GM18907 (cell line): ENCODE measurements around the gene SEC23A.
"Not testable (repeated sequence)": the region's sequence is repeated elsewhere in the genome, so short reads cannot be mapped to it uniquely, and the experiment has no call there.

Experiments
- ATAC-seq: cut with Tn5 transposase; IDR thresholded peaks from one replicate; pipeline ENCODE4 v1.9.1; 2021; ENCODE audit warnings: mild to moderate bottlenecking, moderate library complexity; ENCODE audit not compliant: unreplicated experiment

Gene SEC23A

GRCh38 chr14:39094515-39094914, 8.5 kb downstream of the SEC23A start:
- ATAC-seq: no peak

DNA sequence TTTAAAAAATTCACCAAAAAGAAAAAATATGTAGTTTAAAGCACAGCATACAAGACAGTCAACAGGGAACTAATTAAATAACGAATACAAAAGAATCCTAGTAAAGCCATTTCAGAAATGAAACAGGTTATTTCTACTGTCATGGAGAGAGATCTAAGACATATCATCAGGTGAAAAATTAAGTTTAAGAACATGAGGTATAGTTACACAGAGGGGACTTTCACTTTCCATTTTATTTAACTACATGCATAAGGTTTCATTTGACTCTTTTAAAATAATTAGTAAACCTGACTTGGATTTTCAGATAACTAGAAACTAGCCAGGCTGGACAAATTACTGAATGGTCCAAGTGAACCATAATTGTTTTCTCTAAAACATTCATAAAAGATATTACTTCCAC, 11.3 kb downstream of the SEC23A start:
- no peak for ATAC-seq

DNA sequence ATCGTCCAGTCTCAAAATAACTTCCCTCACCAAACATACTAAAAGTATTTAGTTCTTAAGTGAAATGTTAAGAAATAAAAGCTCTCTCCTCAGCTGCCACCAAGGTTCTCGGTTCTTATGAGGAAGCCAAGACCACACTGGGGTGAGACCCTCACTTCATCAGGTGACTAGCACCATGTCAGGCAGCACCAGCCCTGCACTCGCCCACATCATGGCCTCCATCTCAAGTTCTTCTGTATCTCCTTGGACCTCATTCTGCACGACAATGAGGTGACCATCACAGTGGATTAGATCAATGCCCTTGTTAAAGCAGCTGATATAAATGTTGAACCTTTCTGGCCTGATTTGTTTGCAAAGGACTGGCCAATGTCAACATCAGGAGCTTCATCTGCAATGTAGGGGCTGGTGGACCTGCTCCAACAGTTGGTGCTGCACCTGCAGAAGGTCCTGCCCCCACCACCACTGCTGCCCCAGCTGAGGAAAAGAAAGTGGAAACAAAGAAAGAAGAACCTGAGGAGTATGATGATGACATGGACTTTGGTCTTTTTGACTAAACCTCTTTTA, 12.4 kb downstream of the SEC23A start:
- no peak for ATAC-seq

DNA sequence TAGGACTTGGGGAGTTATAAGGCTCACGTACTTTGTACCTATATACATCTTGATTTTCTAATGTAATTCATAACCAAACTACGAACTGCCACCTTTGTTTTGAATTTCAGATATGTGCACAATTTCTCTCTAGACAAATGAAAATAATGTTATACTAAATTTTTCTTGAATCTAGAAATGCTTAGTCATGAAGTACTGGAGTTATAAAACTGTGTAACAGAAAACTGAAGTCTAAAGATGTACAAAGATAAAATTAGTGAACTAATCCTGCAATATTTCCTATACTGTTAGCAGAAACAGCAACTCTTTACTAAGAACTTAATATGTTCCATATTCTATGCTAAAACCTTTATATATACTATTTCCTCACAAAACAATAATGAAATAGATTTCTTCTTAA, 15.5 kb downstream of the SEC23A start:
- ATAC-seq: no peak

DNA sequence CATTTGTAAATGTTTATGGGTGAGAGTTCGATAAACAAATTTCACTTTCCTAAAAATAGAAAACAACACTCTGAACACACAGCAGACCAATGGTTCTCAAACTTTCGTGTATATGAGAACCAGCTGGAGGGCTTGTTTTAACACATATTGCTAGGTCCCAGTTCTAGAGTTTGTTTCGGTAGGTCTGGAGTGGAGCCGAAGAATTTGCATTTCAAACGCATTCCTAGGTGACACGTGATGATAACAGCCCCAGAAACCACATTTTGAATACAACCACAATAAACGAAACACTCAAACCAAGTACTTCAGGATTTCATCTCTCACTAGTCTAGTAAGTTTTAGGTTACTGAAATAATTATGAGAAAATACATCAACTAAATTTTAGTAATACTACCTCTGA, 17.1 kb downstream of the SEC23A start:
- peak; percentile 59 for ATAC-seq

GRCh38 chr14:39083127-39083526, 19.9 kb downstream of the SEC23A start:
- no peak for ATAC-seq

- no peak for ATAC-seq
Measured at GRCh38 chr14:39080886-39081285, 22.1 kb downstream of the SEC23A start.

GRCh38 chr14:39071096-39071495, 31.9 kb downstream of the SEC23A start:
- ATAC-seq: no peak

- ATAC-seq: no peak
Measured at GRCh38 chr14:39069923-39070322, 33.1 kb downstream of the SEC23A start.

DNA sequence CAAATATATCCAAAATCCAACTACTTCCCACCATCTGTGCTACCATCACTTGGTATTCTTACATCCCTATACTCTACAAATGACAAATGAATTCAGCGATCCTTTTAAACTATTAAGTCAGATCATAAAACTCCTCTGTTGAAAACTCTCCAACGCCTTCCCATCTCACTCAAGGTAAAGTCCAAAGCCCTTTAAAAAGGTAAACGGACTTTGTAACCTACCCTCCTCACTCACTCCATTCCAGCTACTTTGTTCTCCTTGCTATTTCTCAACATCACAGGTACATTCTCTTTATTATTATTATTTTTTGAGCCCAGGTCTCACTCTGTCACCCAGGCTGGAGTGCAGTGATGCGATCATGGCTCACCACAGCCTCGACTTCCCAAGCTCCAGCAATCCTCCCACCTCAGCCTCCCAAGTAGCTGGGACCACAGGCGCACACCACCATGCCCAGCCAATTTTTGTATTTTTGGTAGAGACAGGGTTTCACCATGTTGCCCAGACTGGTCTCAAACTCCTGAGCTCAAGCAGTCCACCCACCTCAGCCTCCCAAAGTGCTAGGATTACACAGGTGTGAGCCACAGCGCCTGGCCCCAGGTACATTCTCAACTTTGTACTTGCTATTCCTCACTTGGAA, 33.7 kb downstream of the SEC23A start:
- ATAC-seq: not testable (repeated sequence)

GRCh38 chr14:39060818-39061437, 42.1 kb downstream of the SEC23A start:
- ATAC-seq: peak; percentile 99

- ATAC-seq: no peak
Measured at GRCh38 chr14:39055786-39056474, 47.1 kb downstream of the SEC23A start.

GRCh38 chr14:39052869-39053454, 50.1 kb downstream of the SEC23A start:
- ATAC-seq: not testable (repeated sequence)

DNA sequence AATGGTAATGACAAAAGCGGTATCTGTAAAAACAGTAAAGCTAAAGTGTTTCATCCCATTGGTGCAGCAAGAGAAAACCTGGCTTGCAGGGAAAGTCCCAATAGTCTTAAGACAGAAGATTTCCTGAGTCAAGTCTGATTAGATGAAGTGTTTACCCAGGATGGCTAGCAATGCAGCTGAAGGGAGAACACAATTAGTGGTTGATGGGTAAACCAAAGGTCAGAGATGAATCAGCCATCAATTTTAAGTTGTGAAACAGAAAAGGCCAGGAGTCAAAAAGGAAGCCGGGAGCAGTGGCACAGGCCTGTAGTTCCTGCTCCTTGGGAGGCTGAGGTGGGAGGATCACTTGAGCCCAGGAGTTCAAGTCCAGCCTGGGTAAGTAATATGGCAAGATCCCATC, 52.6 kb downstream of the SEC23A start:
- ATAC-seq: peak; percentile 43

DNA sequence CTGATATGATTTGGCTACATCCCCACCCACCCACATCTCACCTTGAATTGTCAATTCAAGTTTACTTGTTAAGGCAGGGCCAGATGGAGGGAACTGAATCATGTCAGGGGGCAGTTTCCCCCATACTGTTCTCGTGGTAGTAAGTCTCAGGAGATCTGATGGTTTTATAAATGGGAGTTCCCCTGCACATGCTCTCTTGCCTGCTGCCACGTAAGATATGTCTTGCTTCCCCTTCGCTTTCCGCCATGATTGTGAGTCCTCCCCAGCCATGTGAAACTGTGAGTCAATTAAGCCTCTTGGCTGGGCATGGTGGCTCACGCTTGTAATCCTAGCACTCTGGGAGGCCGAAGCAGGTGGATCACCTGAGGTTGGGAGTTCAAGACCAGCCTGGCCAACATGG, 57.1 kb downstream of the SEC23A start:
- peak; percentile 68 for ATAC-seq

DNA sequence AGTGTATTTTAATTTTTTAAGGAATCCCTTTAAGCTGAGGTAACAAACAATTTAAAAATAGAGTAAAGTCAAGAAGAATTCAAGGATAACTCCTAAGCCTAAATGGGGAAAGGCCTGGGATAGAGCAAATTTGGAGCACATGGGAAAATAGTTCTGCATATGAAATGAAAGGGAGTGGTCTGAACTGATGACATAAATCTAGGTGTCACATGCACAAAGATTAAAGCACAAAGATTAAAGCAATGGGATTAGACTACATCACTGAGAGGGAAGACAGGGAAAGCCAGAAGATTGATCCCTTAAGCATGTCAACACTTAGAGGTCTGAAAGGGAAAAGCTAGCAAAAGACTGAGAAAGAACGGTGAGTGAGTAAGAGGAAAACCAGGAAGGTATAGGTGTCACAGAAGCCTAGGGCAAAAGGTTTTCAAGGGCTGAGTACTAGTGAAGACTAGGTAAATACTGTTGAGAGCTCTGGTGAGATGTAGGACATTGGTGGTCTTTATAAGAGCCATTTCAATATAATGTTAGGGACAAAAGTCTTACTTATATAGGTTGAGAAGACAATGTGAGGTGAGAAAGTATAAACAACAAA, 59.6 kb downstream of the SEC23A start:
- ATAC-seq: no peak

- ATAC-seq: no peak
Measured at GRCh38 chr14:39040529-39040928, 62.5 kb downstream of the SEC23A start.

DNA sequence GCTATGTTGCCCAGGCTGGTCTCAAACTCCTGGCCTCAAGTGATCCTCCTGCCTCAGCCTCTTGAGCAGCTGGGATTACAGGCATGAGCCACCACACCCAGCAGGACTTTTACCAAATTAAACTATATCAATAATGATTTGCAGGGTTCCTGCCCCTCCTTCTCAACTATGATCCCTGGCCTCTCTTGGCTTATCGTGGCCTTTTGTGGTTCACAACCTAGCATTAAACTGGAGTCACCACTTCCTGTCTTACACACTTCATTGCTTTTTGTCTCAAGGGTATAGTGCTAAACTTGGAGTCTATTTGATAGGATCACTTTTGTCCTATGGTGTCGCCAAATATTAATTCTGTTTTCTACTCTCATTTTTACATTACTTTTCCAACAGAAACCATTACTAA, 64.5 kb downstream of the SEC23A start:
- ATAC-seq: peak; percentile 69

- ATAC-seq: no peak
Measured at GRCh38 chr14:39036760-39037159, 66.3 kb downstream of the SEC23A start.

DNA sequence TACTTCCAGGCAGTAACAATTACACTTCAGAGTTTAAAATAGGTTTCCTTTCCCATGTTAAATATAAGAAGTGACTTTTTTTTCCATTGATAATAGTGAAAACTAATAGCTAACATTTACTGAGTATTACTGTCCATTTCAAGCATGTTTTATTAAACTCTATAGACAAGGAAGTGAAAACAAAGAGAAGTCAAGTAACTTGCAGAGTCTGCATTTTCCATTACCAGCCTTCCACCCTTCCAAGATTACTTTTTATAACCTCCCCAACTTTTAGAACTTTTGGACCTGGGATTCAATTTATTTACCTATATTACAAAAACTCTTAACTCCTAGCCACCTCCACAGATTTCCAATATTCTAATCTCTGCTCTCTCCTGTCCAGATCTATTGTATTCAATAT, 67.7 kb downstream of the SEC23A start:
- ATAC-seq: no peak
